Measurements from ENCODE around the gene AP2M1.

The AP2M1 gene

DNA sequence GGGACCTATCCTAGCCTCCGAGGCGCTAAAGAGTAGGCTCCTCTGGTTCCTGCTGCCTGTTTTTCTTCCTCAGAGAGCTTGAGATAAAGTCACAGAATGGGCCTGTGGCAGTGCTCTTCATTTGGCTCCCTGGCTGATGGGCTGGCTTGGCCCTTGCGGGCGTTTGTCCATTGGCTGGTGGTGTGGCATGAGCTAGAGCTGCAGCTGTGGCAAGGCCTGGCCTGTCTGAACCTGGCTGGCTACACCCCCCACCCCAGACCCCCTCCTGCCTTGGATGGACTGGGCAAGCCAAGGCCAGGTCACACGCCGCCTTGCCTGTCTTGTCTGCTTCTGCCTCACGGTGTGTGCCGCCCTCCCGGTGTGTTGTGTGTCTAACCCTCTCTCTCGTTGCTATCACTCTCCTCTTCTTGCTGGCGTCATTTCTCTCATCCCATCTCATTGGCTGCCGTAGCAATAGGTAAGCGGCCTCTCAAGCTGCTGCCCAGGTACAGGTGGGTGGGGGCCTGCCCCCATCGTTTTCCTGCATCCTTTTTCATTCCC, 3.2 kb downstream of the AP2M1 start:
- no peak for TF ChIP-seq CTCF (IDR thresholded peaks at IDR 0.05; ENCODE audit: insufficient read depth, low read length, poor library complexity, severe bottlenecking)
- no peak overlapping the region for H3K4me3 ChIP-seq (replicated peaks; ENCODE audit: low read depth, low read length)
- peaks cover 46% of the 10 kb centered on the region for H3K36me3 ChIP-seq (ENCODE audit: control insufficient read depth, insufficient read depth, low read length)
- H3K27me3 ChIP-seq (replicated peaks; ENCODE audit: control insufficient read depth, insufficient read depth, low read length) = no peaks in the 10 kb centered on the region
- DNase-seq (ENCODE audit: extremely low read depth, insufficient read length) = no peak

GRCh38 chr3:184178521-184179138, 4.0 kb downstream of the AP2M1 start:
- Histone ChIP-seq H3K36me3 (ENCODE audit: control insufficient read depth, insufficient read depth, low read length) (peaks cover 51% of the 10 kb centered on the region), H3K27me3 (replicated peaks; ENCODE audit: control insufficient read depth, insufficient read depth, low read length) (no peaks in the 10 kb centered on the region), H3K4me3 (replicated peaks; ENCODE audit: low read depth, low read length) (no peak overlapping the region)
- no peak for TF ChIP-seq CTCF (IDR thresholded peaks at IDR 0.05; ENCODE audit: insufficient read depth, low read length, poor library complexity, severe bottlenecking)
- no peak for DNase-seq (ENCODE audit: extremely low read depth, insufficient read length)

DNA sequence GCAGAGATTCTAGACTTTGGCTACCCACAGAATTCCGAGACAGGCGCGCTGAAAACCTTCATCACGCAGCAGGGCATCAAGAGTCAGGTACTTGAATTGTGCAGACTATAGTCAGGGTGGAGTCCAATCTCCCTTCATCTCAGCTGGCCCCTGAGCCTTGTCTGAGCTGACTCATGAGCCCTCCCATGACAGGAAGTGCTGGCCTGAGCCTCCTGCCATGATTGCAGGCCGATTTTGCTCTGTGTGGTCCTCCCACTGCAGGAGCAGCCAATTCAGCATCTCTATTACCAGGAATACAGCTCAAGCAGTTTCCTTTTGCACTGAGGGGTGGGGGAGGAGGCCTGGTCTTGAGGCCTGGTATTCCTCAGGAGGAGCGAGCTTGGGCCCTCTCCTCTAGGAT, 5.5 kb downstream of the AP2M1 start:
- Histone ChIP-seq H3K36me3 (ENCODE audit: control insufficient read depth, insufficient read depth, low read length) (peaks cover 56% of the 10 kb centered on the region), H3K4me3 (replicated peaks; ENCODE audit: low read depth, low read length) (no peak overlapping the region), H3K27me3 (replicated peaks; ENCODE audit: control insufficient read depth, insufficient read depth, low read length) (no peaks in the 10 kb centered on the region)
- no peak for TF ChIP-seq CTCF (IDR thresholded peaks at IDR 0.05; ENCODE audit: insufficient read depth, low read length, poor library complexity, severe bottlenecking)
- no peak for DNase-seq (ENCODE audit: extremely low read depth, insufficient read length)

DNA sequence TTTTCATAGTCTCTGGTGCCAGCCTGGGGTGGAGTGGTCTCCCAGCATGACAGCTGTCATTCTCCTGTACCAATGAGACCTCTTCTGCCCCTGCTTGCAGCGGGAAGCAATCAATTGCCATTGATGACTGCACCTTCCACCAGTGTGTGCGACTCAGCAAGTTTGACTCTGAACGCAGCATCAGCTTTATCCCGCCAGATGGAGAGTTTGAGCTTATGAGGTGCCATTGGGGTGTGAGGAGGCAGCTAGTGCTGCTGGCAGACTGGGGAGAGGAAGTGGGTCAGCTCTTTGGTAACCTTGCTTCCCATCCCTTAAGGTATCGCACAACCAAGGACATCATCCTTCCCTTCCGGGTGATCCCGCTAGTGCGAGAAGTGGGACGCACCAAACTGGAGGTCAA, 6.9 kb downstream of the AP2M1 start:
- no peaks in the 10 kb centered on the region for H3K27me3 ChIP-seq (replicated peaks; ENCODE audit: control insufficient read depth, insufficient read depth, low read length)
- no peak for TF ChIP-seq CTCF (IDR thresholded peaks at IDR 0.05; ENCODE audit: insufficient read depth, low read length, poor library complexity, severe bottlenecking)
- DNase-seq (ENCODE audit: extremely low read depth, insufficient read length) = no peak
- no peak overlapping the region for H3K4me3 ChIP-seq (replicated peaks; ENCODE audit: low read depth, low read length)
- peaks cover 56% of the 10 kb centered on the region for H3K36me3 ChIP-seq (ENCODE audit: control insufficient read depth, insufficient read depth, low read length)

- Histone ChIP-seq H3K36me3 (ENCODE audit: control insufficient read depth, insufficient read depth, low read length) (peaks cover 57% of the 10 kb centered on the region), H3K27me3 (replicated peaks; ENCODE audit: control insufficient read depth, insufficient read depth, low read length) (no peaks in the 10 kb centered on the region), H3K4me3 (replicated peaks; ENCODE audit: low read depth, low read length) (no peak overlapping the region)
- no peak for DNase-seq (ENCODE audit: extremely low read depth, insufficient read length)
- no peak for TF ChIP-seq CTCF (IDR thresholded peaks at IDR 0.05; ENCODE audit: insufficient read depth, low read length, poor library complexity, severe bottlenecking)
Observed at GRCh38 chr3:184183679-184184078, 9.0 kb downstream of the AP2M1 start.

Measured in GM06990 (cell line).